Thymus (tissue), 11 donors: ENCODE results near the gene CADM2. TPM values are rescaled to one million over a fixed set of nuclear protein-coding genes. Genes with fewer than 3 reads are reported as not detected.

Experiments used
- DNase-seq, 9 donors: peaks; one replicate each; pipeline ENCODE4 v3.0.0-alpha.2; 2013; ENCODE audit warnings: low spot score in 9 of 9, low read depth in 6 of 9, missing footprints in 1 of 9
- H3K27ac ChIP-seq, 2 donors: one replicate each; pipeline ENCODE4 v1.5.1; 2013; ENCODE audit warnings: control low read depth in 1 of 2, low read depth in 1 of 2, low read length in 1 of 2, mild to moderate bottlenecking in 1 of 2, moderate library complexity in 1 of 2
- H3K27me3 ChIP-seq, 2 donors: one replicate each; pipeline ENCODE4 v1.5.1; 2013; ENCODE audit warnings: low read length in 1 of 2; ENCODE audit not compliant: control insufficient read depth in 2 of 2, insufficient read depth in 1 of 2
- H3K36me3 ChIP-seq, 2 donors: one replicate each; pipeline ENCODE4 v1.5.1; 2013; ENCODE audit warnings: low read length in 1 of 2, mild to moderate bottlenecking in 1 of 2, moderate library complexity in 1 of 2; ENCODE audit not compliant: control insufficient read depth in 2 of 2, insufficient read depth in 2 of 2
- H3K4me1 ChIP-seq, 2 donors: one replicate each; pipeline ENCODE4 v1.5.1; 2013; ENCODE audit warnings: low read length in 2 of 2; ENCODE audit not compliant: control insufficient read depth in 2 of 2, insufficient read depth in 2 of 2
- H3K4me3 ChIP-seq, 2 donors: one replicate each; pipeline ENCODE4 v1.5.1; 2013; ENCODE audit warnings: low read length in 2 of 2, control low read depth in 1 of 2, mild to moderate bottlenecking in 1 of 2
- H3K9me3 ChIP-seq, 2 donors: one replicate each; pipeline ENCODE4 v1.5.1; 2013; ENCODE audit warnings: low read length in 1 of 2, mild to moderate bottlenecking in 1 of 2; ENCODE audit not compliant: control insufficient read depth in 2 of 2, insufficient read depth in 1 of 2
- WGBS: extraction: QIAGEN DNeasy Blood & Tissue Kit; methylation state at CpG from one replicate; pipeline ENCODE4 v1.1.7; 2013; 5-methylcytosine and 5-hydroxymethylcytosine counted together
- polyA plus RNA-seq: library from polyadenylated mRNA; stranded (reverse); fragments of 200-250 nt; gene quantifications from one replicate; pipeline ENCODE4 v1.2.3, GENCODE V29; 2013
- total RNA-seq: library from RNA; stranded (reverse); fragments of 120-200 nt; gene quantifications from one replicate; pipeline ENCODE4 v1.2.4, GENCODE V29; 2013
- donor health status: healthy.

The CADM2 gene
- total and polyA plus RNA-seq, 2 donors = 0.14 to 0.66 TPM

DNA sequence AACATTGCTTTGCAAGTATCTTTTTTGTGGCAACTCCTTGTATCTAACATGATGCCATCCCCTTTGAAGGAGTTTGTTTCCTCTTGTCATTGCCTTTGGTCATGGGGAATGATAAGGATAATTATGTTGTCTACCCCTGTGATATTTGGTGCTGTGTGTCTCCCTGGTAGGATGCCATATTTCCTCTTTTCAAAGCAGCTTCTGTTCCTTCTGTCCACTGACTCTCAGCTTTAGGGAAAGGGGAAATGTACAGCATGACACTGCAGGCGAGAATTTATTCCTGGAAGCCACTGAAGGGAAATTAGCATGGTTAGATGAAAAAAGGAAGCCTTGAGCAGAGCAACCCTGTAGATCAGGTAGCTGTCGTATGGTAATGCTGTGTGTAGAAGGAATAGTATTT, 576.7 kb downstream of the CADM2 start:
- WGBS = 9% methylated on average over 2 of the region's 2 CpGs
- H3K27me3 ChIP-seq = no peaks in the 10 kb centered on the region
- no peaks in the 10 kb centered on the region for H3K36me3 ChIP-seq
- H3K4me3 ChIP-seq = no peak overlapping the region
- no peak overlapping the region for H3K27ac ChIP-seq
- no peaks in the 10 kb centered on the region for H3K9me3 ChIP-seq
- no peak for DNase-seq
- no peaks in the 10 kb centered on the region for H3K4me1 ChIP-seq

DNA sequence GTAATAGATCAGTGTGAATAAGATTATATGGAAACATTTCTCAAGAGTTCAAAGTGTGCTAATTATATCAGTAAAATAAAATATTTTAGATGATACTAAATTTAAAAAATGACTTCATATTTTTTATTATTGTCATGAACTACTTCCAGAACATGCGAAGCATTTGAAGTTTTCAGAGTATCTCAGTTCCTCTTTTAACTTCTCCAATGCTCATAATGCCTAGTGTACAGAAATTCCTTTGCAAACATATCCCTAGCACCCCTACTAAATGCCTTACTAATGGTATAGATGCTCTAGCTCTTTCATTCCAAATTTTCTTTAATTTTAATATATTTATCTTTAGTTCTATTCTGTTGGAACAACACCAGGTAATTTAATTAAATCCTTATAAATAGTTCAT, 580.4 kb downstream of the CADM2 start:
- DNase-seq = no peak
- 38% methylated on average over 1 of the region's 1 CpG for WGBS
- no peak overlapping the region for H3K4me3 ChIP-seq

DNA sequence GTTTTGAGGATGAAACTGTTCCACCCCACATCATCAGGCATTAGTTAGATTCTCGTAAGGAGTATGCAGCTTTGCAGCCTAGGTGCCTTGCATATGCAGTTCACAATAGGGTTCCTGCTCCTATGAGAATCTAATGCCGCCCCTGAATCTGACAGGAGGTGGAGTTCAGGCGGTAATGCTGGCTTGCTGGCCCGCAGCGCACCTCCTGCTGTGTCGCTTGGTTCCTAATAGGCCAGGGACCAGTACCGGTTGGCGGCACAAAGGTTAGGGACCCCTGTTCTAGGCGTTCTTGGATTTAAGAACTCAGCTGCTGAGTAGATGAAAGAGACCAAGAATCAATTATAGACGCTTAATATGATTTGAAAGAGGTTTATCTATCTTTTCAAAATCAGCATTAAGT, 595.4 kb downstream of the CADM2 start:
- DNase-seq = no peak
- no peak overlapping the region for H3K4me3 ChIP-seq
- H3K4me1 ChIP-seq = no peaks in the 10 kb centered on the region
- H3K27me3 ChIP-seq = no peaks in the 10 kb centered on the region
- H3K27ac ChIP-seq = no peak overlapping the region
- H3K9me3 ChIP-seq = no peaks in the 10 kb centered on the region
- 86% methylated on average over 10 of the region's 10 CpGs for WGBS
- H3K36me3 ChIP-seq = no peaks in the 10 kb centered on the region

More for the DNA sequence above, 580.4 kb downstream of the CADM2 start:
- Histone ChIP-seq H3K9me3 (no peaks in the 10 kb centered on the region), H3K36me3 (no peaks in the 10 kb centered on the region), H3K27ac (no peak overlapping the region), H3K4me1 (no peaks in the 10 kb centered on the region), H3K27me3 (no peaks in the 10 kb centered on the region)

DNA sequence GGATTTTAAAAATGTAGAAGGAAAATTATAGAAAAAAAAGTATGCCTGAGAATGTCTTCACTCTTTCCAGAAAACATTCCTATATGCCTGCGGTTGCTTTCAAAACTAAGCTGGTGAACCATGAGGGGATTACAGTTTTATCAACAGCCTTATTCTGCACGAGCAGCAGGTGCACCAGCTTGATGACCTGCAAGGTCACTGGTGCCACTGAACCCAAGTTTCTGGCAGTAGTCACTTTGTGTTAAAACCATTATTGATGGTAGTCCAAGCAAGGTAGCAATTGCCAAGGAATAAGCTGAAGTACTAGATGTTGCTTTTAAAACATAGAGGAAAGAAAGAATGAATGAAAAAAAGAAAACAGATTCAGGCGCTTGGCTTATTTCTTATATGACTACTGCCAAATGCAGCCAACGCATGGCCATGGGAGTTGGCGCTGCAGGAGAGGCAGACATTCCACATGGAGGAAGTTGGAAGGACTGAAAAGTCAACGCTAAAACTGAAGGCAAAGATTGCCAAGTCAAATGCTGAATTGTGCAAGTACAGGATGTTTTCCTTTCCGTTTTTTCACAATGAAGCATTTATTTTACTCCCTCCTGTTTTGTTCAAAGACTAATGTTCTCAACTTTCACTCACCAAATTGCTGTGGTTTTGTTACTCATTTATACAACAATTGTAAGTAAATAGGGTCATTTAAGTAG, 601.4 kb downstream of the CADM2 start:
- WGBS = 75% methylated on average over 7 of the region's 7 CpGs
- no peak for DNase-seq
- Histone ChIP-seq H3K27ac (no peak overlapping the region), H3K4me1 (no peaks in the 10 kb centered on the region), H3K4me3 (no peak overlapping the region), H3K36me3 (no peaks in the 10 kb centered on the region), H3K27me3 (no peaks in the 10 kb centered on the region), H3K9me3 (no peaks in the 10 kb centered on the region)

DNA sequence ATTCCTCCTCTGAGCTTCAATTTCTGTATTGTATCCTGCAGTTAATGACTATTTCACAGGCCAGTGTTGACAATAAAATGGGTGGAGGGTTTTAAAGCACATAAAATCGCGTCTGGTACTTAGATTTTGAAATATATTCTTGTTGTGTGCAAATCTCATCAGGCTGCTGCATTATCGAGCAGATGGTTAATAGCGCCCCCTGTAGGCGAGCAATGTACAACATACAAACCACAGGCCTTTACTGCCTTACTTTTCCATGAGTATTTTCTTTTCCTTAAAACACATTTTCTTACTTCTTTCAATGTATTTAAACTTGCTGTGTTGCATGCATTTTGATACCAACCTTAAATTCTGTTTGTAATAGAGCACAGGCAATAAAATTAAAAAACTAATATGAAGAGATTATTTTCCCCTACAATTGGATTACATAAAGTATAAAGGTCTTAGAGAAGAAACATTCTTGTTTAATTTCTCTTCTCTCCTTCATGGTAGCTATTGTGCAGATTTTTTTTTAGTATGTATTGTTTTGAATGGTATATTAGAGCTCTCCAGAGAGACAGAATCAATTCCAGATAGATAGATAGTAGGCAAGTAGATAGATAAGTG, 608.4 kb downstream of the CADM2 start:
- peak in 3 of 9 donors; percentile 2 to 33 (median 28) for DNase-seq
- no peak overlapping the region for H3K4me3 ChIP-seq
- H3K9me3 ChIP-seq = no peaks in the 10 kb centered on the region
- no peaks in the 10 kb centered on the region for H3K36me3 ChIP-seq
- H3K27ac ChIP-seq = no peak overlapping the region
- H3K27me3 ChIP-seq = no peaks in the 10 kb centered on the region
- no peaks in the 10 kb centered on the region for H3K4me1 ChIP-seq
- 5% methylated on average over 5 of the region's 5 CpGs for WGBS

DNA sequence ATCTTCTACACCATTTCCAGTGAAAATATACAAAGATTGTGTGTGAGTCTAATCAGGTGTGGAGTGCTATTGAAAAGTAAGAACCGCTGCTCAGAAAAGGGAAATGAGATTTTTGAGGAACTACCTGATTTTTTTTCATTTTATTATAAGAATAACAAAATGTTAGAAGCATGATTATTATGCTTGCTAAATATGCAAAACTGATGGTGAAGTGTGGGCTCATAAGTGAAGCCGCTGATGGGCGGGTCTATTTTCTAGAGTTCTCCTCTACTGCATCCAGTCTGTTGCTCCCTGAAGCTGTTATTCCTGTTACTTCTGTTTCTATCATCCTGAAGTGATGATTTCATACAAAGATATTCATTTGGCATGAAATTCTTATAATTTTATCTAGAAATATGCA, 612.0 kb downstream of the CADM2 start:
- DNase-seq = no peak
- 69% methylated on average over 3 of the region's 3 CpGs for WGBS
- Histone ChIP-seq H3K27ac (no peak overlapping the region), H3K27me3 (no peaks in the 10 kb centered on the region), H3K4me3 (no peak overlapping the region), H3K9me3 (no peaks in the 10 kb centered on the region), H3K4me1 (no peaks in the 10 kb centered on the region), H3K36me3 (no peaks in the 10 kb centered on the region)

DNA sequence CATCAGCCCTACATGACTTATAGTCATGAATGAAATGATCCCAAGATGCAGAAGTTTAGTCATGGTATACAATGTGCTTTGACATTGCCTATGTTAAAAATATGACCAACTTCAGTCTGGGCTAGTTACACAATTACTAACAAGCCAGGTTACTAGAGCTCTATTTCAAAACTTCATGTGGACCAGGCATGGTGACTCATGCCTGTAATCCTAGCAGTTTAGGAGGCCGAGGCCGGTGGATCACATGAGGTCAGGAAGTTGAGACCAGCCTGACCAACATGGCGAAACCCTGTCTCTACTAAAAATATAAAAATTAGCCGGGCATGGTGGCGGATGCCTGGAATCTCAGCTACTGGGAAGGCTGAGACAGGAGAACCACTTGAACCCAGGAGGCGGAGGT, 613.0 kb downstream of the CADM2 start:
- WGBS = 97% methylated on average over 6 of the region's 6 CpGs

DNA sequence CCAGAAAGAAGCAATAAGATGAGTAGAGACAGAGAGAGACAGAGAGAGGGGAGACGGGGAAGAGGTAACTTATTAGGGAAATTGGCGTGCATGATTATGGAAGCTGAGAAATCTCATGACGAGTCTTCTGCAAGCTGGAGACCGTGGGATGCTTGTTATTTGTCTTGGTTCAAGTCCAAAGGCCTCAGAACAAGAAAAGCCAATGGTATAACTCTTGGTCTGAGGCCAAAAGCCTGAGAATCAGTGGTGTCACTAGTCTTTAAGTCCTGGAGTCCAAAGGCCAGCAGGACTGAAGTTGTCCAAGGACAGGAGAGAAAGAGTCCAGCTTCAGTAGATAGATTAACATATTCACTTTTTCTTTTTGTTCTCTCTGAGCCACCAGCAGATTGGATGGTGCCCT, 613.6 kb downstream of the CADM2 start:
- 88% methylated on average over 4 of the region's 4 CpGs for WGBS

More for the DNA sequence above, 613.0 kb downstream of the CADM2 start:
- H3K4me1 ChIP-seq = no peaks in the 10 kb centered on the region
- H3K4me3 ChIP-seq = no peak overlapping the region
- no peak overlapping the region for H3K27ac ChIP-seq
- DNase-seq = no peak
- H3K9me3 ChIP-seq = no peaks in the 10 kb centered on the region
- no peaks in the 10 kb centered on the region for H3K36me3 ChIP-seq
- H3K27me3 ChIP-seq = no peaks in the 10 kb centered on the region

DNA sequence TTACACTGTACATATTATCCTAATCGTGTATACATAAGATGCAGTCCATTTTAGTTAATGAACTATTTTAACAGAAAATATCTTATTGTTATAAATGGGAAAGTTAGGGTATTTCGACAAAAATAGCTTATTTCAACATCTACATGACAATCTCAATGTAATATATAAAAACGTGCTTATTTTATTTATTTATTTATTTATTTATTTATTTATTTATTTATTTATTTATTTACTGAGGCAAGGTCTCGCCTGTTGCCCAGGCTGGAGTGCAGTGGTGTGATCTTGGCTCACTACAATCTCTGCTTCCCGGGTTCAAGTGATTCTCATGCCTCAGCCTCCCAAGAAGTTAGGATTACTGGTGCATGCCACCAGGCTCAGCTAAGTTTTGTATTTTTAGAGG, 614.2 kb downstream of the CADM2 start:
- WGBS = 86% methylated on average over 5 of the region's 5 CpGs
- H3K27me3 ChIP-seq = no peaks in the 10 kb centered on the region

More for the DNA sequence above, 613.6 kb downstream of the CADM2 start:
- Histone ChIP-seq H3K9me3 (no peaks in the 10 kb centered on the region), H3K4me1 (no peaks in the 10 kb centered on the region), H3K36me3 (no peaks in the 10 kb centered on the region), H3K27me3 (no peaks in the 10 kb centered on the region), H3K27ac (no peak overlapping the region), H3K4me3 (no peak overlapping the region)
- DNase-seq = no peak

More for the DNA sequence above, 614.2 kb downstream of the CADM2 start:
- H3K36me3 ChIP-seq = no peaks in the 10 kb centered on the region
- no peak overlapping the region for H3K27ac ChIP-seq
- no peak overlapping the region for H3K4me3 ChIP-seq
- no peaks in the 10 kb centered on the region for H3K9me3 ChIP-seq
- no peaks in the 10 kb centered on the region for H3K4me1 ChIP-seq
- DNase-seq = no peak
